H1 (cell line): ENCODE results near the gene IQCK. TPM values are rescaled to one million over a fixed set of nuclear protein-coding genes. Genes with fewer than 3 reads are reported as not detected.

Experiments
- ATF2 ChIP-seq: IDR thresholded peaks from 2 replicates; pipeline ENCODE4 v1.6.1; 2012; ENCODE audit warnings: low read length, inconsistent platforms
- polyA plus RNA-seq, 7 experiments: library from polyadenylated mRNA; depleted of rRNA in 3 of 7; stranded (reverse) in 5 of 7; unstranded in 2 of 7; fragments of >200 nt in 5 of 7; fragments of 200-250 nt in 2 of 7; gene quantifications; 1 replicate in 5 of 7; 2 replicates in 1 of 7; 4 replicates in 1 of 7; pipeline versions ENCODE4 v1.2.1 to v1.2.3, GENCODE V29; 2011 to 2013; ENCODE audit warnings: missing spikeins in 2 of 7, mixed read lengths in 2 of 7
- total RNA-seq: library from RNA; stranded (reverse); fragmentation: NEBNext Ultra II Directional; extraction: Animal tissue kit (Norgen Biotek cat#: 25700); gene quantifications from 2 replicates; pipeline ENCODE4 v1.2.1, GENCODE V29; 2021

The IQCK gene
- total and polyA plus RNA-seq, 2 of the 8 experiments (the other 6 are each of a cell fraction or from before 2014, with no cell fraction given), result 6.2 to 9.3 TPM

GRCh38 chr16:19899605-19899955 is 181.5 kb downstream of the IQCK start (continued):
- no peak for TF ChIP-seq ATF2
- TF ChIP-seq, all 59 proteins: peak for 0
